Calu3 (cell line): ENCODE results near the gene YIF1A. TPM values are rescaled to one million over a fixed set of nuclear protein-coding genes. Genes with fewer than 3 reads are reported as not detected.

Experiments used
- BruUV-seq: library from RNA; stranded (reverse); fragments of 400-500 nt; replicated peaks from 2 replicates; lab custom pipeline; 2021; lab: Mats Ljungman, UMichigan
- CTCF ChIA-PET: fragments of 300-600 bp; sonication (Branson Sonifier 250); formaldehyde crosslinking; loops from one replicate; lab custom pipeline; 2022; ENCODE audit warnings: antibody characterized with exemption; lab: Charles Lee
- DNase-seq: peaks from one replicate; pipeline ENCODE4 v3.0.0; 2022
- H3K27ac Mint-ChIP-seq: one replicate; pipeline ENCODE4 v1.8.0; 2022; ENCODE audit warnings: mixed read lengths; ENCODE audit not compliant: unreplicated experiment
- H3K27me3 Mint-ChIP-seq: one replicate; pipeline ENCODE4 v1.8.0; 2022; ENCODE audit warnings: mixed read lengths; ENCODE audit not compliant: unreplicated experiment
- H3K36me3 Mint-ChIP-seq: one replicate; pipeline ENCODE4 v1.8.0; 2022; ENCODE audit warnings: mild to moderate bottlenecking, moderate library complexity, mixed read lengths; ENCODE audit not compliant: insufficient read depth, unreplicated experiment
- H3K4me1 Mint-ChIP-seq: one replicate; pipeline ENCODE4 v1.8.0; 2022; ENCODE audit warnings: mild to moderate bottlenecking, low read depth, mixed read lengths; ENCODE audit not compliant: unreplicated experiment
- H3K4me3 Mint-ChIP-seq: one replicate; pipeline ENCODE4 v1.8.0; 2022; ENCODE audit warnings: mild to moderate bottlenecking, low read depth, moderate library complexity, mixed read lengths; ENCODE audit not compliant: unreplicated experiment
- H3K9me3 Mint-ChIP-seq: one replicate; pipeline ENCODE4 v1.8.0; 2022; ENCODE audit warnings: low read depth, mixed read lengths; ENCODE audit not compliant: unreplicated experiment
- CTCF ChIP-seq: fragments of 200-600 bp; IDR thresholded peaks from one replicate; pipeline ENCODE4 v1.8.0; 2022; ENCODE audit warnings: antibody characterized with exemption; ENCODE audit not compliant: unreplicated experiment
- intact Hi-C: fragments of 100-400 bp; cut with micrococcal nuclease; formaldehyde crosslinking; loops from one replicate; pipeline ENCODE4 v1.10.0; 2022; ENCODE audit not compliant: unreplicated experiment
- total RNA-seq: library from RNA; stranded (reverse); gene quantifications from 2 replicates; pipeline ENCODE4 v1.2.3, GENCODE V29; 2022

Gene YIF1A
- total RNA-seq, 1 experiment from 2014 or later, result 98.8 TPM

- peak overlapping the region; percentile 13 for H3K4me3 Mint-ChIP-seq
- no TSS peak for BruUV-seq
- H3K27ac Mint-ChIP-seq, result no peak overlapping the region
- H3K9me3 Mint-ChIP-seq, result no peaks in the 10 kb centered on the region
- peaks cover 32% of the 10 kb centered on the region for H3K36me3 Mint-ChIP-seq
- H3K4me1 Mint-ChIP-seq, result peaks cover 31% of the 10 kb centered on the region
- peaks cover 55% of the 10 kb centered on the region for H3K27me3 Mint-ChIP-seq
- no peak for DNase-seq
- intact Hi-C loops, result no loop called here
- CTCF ChIA-PET, result interaction anchor here (1.3 kb wide), 1 partner anchor 20 kb away, joined by 3 read pairs; no protein-coding TSS in a partner anchor
- TF ChIP-seq CTCF, result no peak
Measured at GRCh38 chr11:66292543-66293332, 3.8 kb upstream of the YIF1A start.

- H3K9me3 Mint-ChIP-seq, result no peaks in the 10 kb centered on the region
- H3K4me1 Mint-ChIP-seq, result peaks cover 31% of the 10 kb centered on the region
- CTCF ChIA-PET, result interaction anchor here (0.6 to 1.5 kb wide), 2 partner anchors 9 to 167 kb away, joined by 3 read pairs; no protein-coding TSS in a partner anchor
- no peak within 1 kb of the TSS for H3K27ac Mint-ChIP-seq
- H3K4me3 Mint-ChIP-seq, result peak within 1 kb of the TSS; percentile 80
- TF ChIP-seq CTCF, result no peak
- BruUV-seq, result no TSS peak
- peaks cover 47% of the 10 kb centered on the region for H3K27me3 Mint-ChIP-seq
- DNase-seq, result peak; percentile 53
- peaks cover 36% of the 10 kb centered on the region for H3K36me3 Mint-ChIP-seq
- intact Hi-C loops, result no loop called here
Measured at GRCh38 chr11:66291706-66292542, 3.0 kb upstream of the YIF1A start, which contains the start of gene TMEM151A. TMEM151A (plus strand) TSS chr11:66291894; CDS start chr11:66292014, 120 bp downstream.

- peaks cover 36% of the 10 kb centered on the region for H3K36me3 Mint-ChIP-seq
- CTCF ChIA-PET, result interaction anchor here (0.6 to 1.5 kb wide), 3 partner anchors 9 to 167 kb away, joined by 3 read pairs; no protein-coding TSS in a partner anchor
- no peak for TF ChIP-seq CTCF
- no TSS peak for BruUV-seq
- peaks cover 40% of the 10 kb centered on the region for H3K27me3 Mint-ChIP-seq
- peaks cover 31% of the 10 kb centered on the region for H3K4me1 Mint-ChIP-seq
- H3K9me3 Mint-ChIP-seq, result no peaks in the 10 kb centered on the region
- intact Hi-C loops, result no loop called here
- no peak overlapping the region for H3K27ac Mint-ChIP-seq
- no peak for DNase-seq
- H3K4me3 Mint-ChIP-seq, result peak overlapping the region; percentile 80
Measured at GRCh38 chr11:66291303-66291705, 2.4 kb upstream of the YIF1A start.

GRCh38 chr11:66290330-66290621 is 1.3 kb upstream of the YIF1A start:
- no peak for TF ChIP-seq CTCF
- CTCF ChIA-PET, result no interaction called here
- H3K27ac Mint-ChIP-seq, result peak overlapping the region; percentile 90
- H3K36me3 Mint-ChIP-seq, result peaks cover 42% of the 10 kb centered on the region
- H3K4me1 Mint-ChIP-seq, result peaks cover 31% of the 10 kb centered on the region
- no TSS peak for BruUV-seq
- no peaks in the 10 kb centered on the region for H3K9me3 Mint-ChIP-seq
- peaks cover 33% of the 10 kb centered on the region for H3K27me3 Mint-ChIP-seq
- intact Hi-C loops, result no loop called here
- DNase-seq, result no peak
- peak overlapping the region; percentile 80 for H3K4me3 Mint-ChIP-seq
